ENCODE results near the gene SPANXN3. TPM values are rescaled to one million over a fixed set of nuclear protein-coding genes. Genes with fewer than 3 reads are reported as not detected.

Gene SPANXN3
- total and polyA plus RNA-seq, 2 donors (not counting 1 experiment from before 2014, with no cell fraction given), result not detected

GRCh38 chrX:143461606-143462005 is 55.7 kb downstream of the SPANXN3 start:
- WGBS (ENCODE audit: insufficient coverage), result no CpG with 5 or more reads among the region's 3 CpGs
- no peaks in the 10 kb centered on the region for H3K27me3 ChIP-seq (replicated peaks in 1 of 4; ENCODE audit: control extremely low read depth in 1 of 4, control insufficient read depth in 3 of 4, insufficient read depth in 4 of 4, low read length in 3 of 4)
- H3K4me1 ChIP-seq (ENCODE audit: control insufficient read depth in 2 of 2, insufficient read depth in 2 of 2, low read length in 2 of 2), result no peaks in the 10 kb centered on the region
- intact Hi-C loops (cut with micrococcal nuclease), result no loop called here
- no peak overlapping the region for H3K4me3 ChIP-seq (ENCODE audit: control extremely low read depth in 1 of 5, extremely low read depth in 1 of 5, insufficient read depth in 1 of 5, low read depth in 2 of 5, low read length in 4 of 5)
- H3K79me2 ChIP-seq (ENCODE audit: control insufficient read depth, insufficient read depth, low read length), result no peaks in the 10 kb centered on the region
- H4K20me1 ChIP-seq (ENCODE audit: control insufficient read depth, insufficient read depth, low read length, poor library complexity, severe bottlenecking), result no peaks in the 10 kb centered on the region
- no peak overlapping the region for H3K9ac ChIP-seq (ENCODE audit: low read length)
- no peak overlapping the region for H3K27ac ChIP-seq (ENCODE audit: low read length in 2 of 2)
- Mint-ChIP-seq H3K27me3 (no peaks in the 10 kb centered on the region), H3K27ac (no peak overlapping the region), H3K9me3 (ENCODE audit: insufficient read depth) (no peaks in the 10 kb centered on the region), H3K4me1 (no peaks in the 10 kb centered on the region), H3K4me3 (no peak overlapping the region)
- H3K36me3 ChIP-seq (replicated peaks in 1 of 2; ENCODE audit: control extremely low read depth in 1 of 2, control insufficient read depth in 1 of 2, extremely low read depth in 1 of 2, insufficient read depth in 2 of 2, low read length in 1 of 2), result no peaks in the 10 kb centered on the region
- TF ChIP-seq CTCF (IDR thresholded peaks at IDR 0.05), result no peak
- TF ChIP-seq EZH2 (IDR thresholded peaks at IDR 0.05; ENCODE audit: borderline replicate concordance, insufficient read depth, low read depth, low read length, poor library complexity, severe bottlenecking), result no peak
- DNase-seq (no peak), ATAC-seq (ENCODE audit: low read depth) (no peak)
- ChIA-PET POLR2A (no interaction called here), CTCF (no interaction called here)
- H2AFZ ChIP-seq (ENCODE audit: insufficient read depth, low read depth, low read length, poor library complexity, severe bottlenecking), result no peak overlapping the region
- H3K9me3 ChIP-seq (ENCODE audit: control extremely low read depth in 1 of 3, control insufficient read depth in 2 of 3, insufficient read depth in 1 of 3, low read length in 2 of 3), result no peaks in the 10 kb centered on the region
- H3K4me2 ChIP-seq (replicated peaks; ENCODE audit: low read depth, low read length, poor library complexity, severe bottlenecking), result no peak overlapping the region

Other genes starting within 250 kb of the SPANXN3 start
- not detected in 2 replicates for gene SLITRK4, start 118.6 kb upstream of the SPANXN3 start, total RNA-seq
- 0.01 TPM in 1 of 2 replicates, not detected in the other for gene SLITRK4, start 118.6 kb upstream of the SPANXN3 start, polyA plus RNA-seq
- not detected in 2 replicates for gene SPANXN2, start 203.3 kb upstream of the SPANXN3 start, total RNA-seq
- not detected in 2 replicates for gene SPANXN2, start 203.3 kb upstream of the SPANXN3 start, polyA plus RNA-seq